ENCODE results near the gene PCP4. TPM values are rescaled to one million over a fixed set of nuclear protein-coding genes. Genes with fewer than 3 reads are reported as not detected.

PCP4 gene
- total and polyA plus RNA-seq, 2 donors (not counting 3 experiments of a cell fraction or from before 2014, with no cell fraction given), result not detected

DNA sequence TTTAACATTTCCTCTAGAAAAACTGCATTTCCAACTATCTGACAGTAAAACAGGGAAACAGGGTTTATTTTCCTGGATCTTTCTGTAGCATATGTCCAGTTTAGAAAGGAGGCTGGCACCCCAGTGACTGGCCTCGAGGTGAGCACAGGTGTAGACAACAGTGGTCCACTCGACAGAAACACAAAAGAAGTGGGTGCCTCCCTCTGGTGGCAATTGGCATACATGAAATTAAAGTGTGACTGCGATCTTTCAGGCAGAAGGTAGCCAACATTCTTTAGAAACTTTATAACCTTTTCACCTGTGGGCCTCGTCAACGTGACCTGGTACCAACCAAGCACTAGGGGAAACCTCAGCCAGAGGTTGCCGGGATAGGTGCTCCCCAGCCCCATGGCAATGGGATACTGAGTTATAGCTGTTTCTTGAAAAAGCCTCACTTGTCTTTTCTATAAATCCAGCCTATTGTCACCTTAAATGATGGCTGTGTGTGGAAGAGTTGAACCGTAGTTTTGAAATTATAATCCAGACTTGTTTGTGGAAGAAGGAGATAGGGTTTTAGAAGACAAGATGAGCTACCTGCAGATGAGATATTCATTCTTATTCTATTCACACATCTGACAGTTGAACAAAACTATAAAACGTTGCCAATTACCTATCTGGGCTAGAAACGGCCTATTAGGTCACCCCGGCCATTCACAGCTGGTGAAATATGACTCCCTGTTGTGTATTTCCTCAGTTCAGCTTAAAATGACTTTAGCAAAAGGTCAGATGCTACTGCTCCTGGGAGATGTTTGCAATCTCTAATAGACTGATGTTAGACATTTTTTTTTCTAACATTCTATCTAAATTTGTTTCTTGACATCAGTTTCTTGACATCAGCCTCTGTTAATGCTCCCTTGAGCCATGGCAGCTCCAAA is 44.3 kb downstream of the PCP4 start:
- dilution Hi-C loops (cut with MboI; ENCODE audit: extremely low pct_ligation_motif_present, low sequenced_read_pairs) (no loop called here), intact Hi-C loops (cut with micrococcal nuclease) (no loop called here)
- no peaks in the 10 kb centered on the region for H3K27me3 ChIP-seq (ENCODE audit: control insufficient read depth in 2 of 2, insufficient read depth in 2 of 2, low read length in 2 of 2)
- H3K36me3 ChIP-seq (ENCODE audit: control insufficient read depth in 2 of 2, extremely low read depth in 1 of 2, insufficient read depth in 2 of 2, low read length in 2 of 2), result no peaks in the 10 kb centered on the region
- no peaks in the 10 kb centered on the region for H3K4me1 ChIP-seq (ENCODE audit: control insufficient read depth, extremely low read depth, insufficient read depth, low read length)
- no peak overlapping the region for H2AFZ ChIP-seq (ENCODE audit: low read depth, low read length)
- peaks cover 8% of the 10 kb centered on the region for H3K9me3 ChIP-seq (replicated peaks; ENCODE audit: control insufficient read depth, insufficient read depth, low read length)
- no peak overlapping the region for H3K27ac ChIP-seq (ENCODE audit: insufficient read depth, low read depth, low read length)
- CTCF ChIA-PET, result no interaction called here
- POLR2A ChIA-PET, result no interaction called here
- H3K9me1 ChIP-seq (replicated peaks; ENCODE audit: control insufficient read depth, extremely low read depth, insufficient read depth, low read length), result no peaks in the 10 kb centered on the region
- TF ChIP-seq GATA2 (IDR thresholded peaks at IDR 0.05; ENCODE audit: insufficient read depth, insufficient read length, low read depth, low read length) (no peak), POLR2A (IDR thresholded peaks at IDR 0.05; ENCODE audit: low read depth, low read length) (no peak), CTCF (IDR thresholded peaks at IDR 0.05; ENCODE audit: extremely low read depth in 1 of 2, insufficient read depth in 1 of 2, low read depth in 1 of 2, low read length in 2 of 2) (no peak), EZH2 (IDR thresholded peaks at IDR 0.05; ENCODE audit: borderline replicate concordance, low read depth, low read length, severe bottlenecking) (no peak), FOS (IDR thresholded peaks at IDR 0.05; ENCODE audit: borderline replicate concordance, insufficient read depth, low read length) (no peak), POLR2AphosphoS5 (IDR thresholded peaks at IDR 0.05; ENCODE audit: insufficient read depth, low read depth, low read length) (no peak)
- TF ChIP-seq, protein P1, sequence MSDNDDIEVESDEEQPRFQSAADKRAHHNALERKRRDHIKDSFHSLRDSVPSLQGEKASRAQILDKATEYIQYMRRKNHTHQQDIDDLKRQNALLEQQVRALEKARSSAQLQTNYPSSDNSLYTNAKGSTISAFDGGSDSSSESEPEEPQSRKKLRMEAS (IDR thresholded peaks at IDR 0.05; ENCODE audit: insufficient read depth, insufficient read length), result no peak
- H4K20me1 ChIP-seq (replicated peaks; ENCODE audit: control insufficient read depth, extremely low read depth, insufficient read depth, low read length), result no peaks in the 10 kb centered on the region
- no peak overlapping the region for H3K9ac ChIP-seq (replicated peaks; ENCODE audit: extremely low read depth, insufficient read depth, low read length)
- H3K4me2 ChIP-seq (ENCODE audit: insufficient read depth, low read length), result no peak overlapping the region
- FAIRE-seq (no peak), DNase-seq (ENCODE audit: low read depth, low spot score) (no peak)
- H3K4me3 ChIP-seq (replicated peaks in 1 of 3; ENCODE audit: insufficient read depth in 1 of 3, low read depth in 1 of 3, low read length in 3 of 3), result no peak overlapping the region
- no TSS peak for BruUV-seq (replicated peaks)
- no peaks in the 10 kb centered on the region for H3K79me2 ChIP-seq (ENCODE audit: control insufficient read depth, insufficient read depth, low read length)

Measured in endothelial cell of umbilical vein (primary cell).